GM12874 (cell line): ENCODE data around the gene ATP2B3.

Experiments used
- TF ChIP-seq, protein P1 (sequence below): IDR thresholded peaks from 2 replicates; pipeline ENCODE4 v1.5.1; 2011; ENCODE audit warnings: low read depth, mild to moderate bottlenecking, control low read depth, low read length, moderate library complexity; ENCODE audit not compliant: insufficient read depth

The ATP2B3 gene

DNA sequence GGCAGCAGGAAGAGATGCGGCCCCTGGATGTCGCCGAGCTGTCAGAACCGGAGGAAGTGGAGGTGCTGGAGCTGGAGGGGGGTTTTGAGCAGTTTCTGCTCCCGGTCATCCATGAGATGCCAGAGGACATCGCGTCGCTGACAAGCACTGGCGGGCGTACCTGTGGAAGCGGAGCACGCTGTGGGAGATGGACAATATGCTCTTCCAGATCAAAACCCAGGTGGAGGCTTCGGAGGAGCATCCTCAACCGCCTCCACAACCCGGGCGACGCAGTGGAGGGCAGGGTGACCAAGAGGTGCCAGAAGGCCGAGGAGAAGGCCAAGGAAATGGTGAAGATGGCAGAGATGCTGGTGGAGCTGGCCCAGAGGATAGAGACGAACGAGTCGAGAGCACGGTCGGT is 89.1 kb downstream of the ATP2B3 start:
- TF ChIP-seq, protein P1, sequence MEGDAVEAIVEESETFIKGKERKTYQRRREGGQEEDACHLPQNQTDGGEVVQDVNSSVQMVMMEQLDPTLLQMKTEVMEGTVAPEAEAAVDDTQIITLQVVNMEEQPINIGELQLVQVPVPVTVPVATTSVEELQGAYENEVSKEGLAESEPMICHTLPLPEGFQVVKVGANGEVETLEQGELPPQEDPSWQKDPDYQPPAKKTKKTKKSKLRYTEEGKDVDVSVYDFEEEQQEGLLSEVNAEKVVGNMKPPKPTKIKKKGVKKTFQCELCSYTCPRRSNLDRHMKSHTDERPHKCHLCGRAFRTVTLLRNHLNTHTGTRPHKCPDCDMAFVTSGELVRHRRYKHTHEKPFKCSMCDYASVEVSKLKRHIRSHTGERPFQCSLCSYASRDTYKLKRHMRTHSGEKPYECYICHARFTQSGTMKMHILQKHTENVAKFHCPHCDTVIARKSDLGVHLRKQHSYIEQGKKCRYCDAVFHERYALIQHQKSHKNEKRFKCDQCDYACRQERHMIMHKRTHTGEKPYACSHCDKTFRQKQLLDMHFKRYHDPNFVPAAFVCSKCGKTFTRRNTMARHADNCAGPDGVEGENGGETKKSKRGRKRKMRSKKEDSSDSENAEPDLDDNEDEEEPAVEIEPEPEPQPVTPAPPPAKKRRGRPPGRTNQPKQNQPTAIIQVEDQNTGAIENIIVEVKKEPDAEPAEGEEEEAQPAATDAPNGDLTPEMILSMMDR: no peak

DNA sequence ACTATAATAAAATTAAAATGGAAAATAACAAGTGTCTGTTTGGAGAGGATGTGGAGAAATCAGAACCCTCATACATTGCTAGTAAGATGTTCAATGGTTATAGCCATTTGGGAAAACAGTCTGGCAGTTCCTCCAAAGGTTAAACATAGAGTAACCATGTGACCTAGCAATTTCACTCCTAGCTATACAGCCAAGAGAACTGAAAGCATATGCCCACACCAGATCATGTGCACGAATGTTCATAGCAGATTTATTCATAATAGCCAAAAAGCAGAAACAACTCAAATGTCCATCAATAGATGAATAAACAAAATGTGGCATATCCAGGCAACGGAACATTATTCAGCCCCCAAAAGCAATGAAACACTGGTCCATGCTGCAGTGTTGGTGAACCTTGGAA is 90.9 kb downstream of the ATP2B3 start:
- TF ChIP-seq, protein P1: no peak

DNA sequence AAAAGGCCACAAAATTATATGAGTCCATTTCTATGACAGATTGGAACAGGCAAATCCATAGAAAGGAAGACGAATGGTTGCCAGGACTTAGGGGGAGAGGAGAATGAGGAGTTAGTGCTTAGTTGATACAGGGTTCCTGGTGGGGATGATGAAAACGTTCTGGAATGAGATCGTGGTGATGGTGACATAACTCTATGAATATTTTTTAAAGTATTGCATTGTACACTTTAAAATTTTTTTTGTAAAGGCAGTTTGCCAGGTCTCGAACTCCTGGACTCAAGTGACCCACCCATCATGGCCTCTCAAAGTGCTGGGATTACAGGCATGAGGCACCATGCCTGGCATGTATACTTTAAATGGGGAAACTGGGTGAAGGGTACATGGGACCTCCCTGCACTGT is 91.4 kb downstream of the ATP2B3 start:
- TF ChIP-seq, protein P1: no peak

DNA sequence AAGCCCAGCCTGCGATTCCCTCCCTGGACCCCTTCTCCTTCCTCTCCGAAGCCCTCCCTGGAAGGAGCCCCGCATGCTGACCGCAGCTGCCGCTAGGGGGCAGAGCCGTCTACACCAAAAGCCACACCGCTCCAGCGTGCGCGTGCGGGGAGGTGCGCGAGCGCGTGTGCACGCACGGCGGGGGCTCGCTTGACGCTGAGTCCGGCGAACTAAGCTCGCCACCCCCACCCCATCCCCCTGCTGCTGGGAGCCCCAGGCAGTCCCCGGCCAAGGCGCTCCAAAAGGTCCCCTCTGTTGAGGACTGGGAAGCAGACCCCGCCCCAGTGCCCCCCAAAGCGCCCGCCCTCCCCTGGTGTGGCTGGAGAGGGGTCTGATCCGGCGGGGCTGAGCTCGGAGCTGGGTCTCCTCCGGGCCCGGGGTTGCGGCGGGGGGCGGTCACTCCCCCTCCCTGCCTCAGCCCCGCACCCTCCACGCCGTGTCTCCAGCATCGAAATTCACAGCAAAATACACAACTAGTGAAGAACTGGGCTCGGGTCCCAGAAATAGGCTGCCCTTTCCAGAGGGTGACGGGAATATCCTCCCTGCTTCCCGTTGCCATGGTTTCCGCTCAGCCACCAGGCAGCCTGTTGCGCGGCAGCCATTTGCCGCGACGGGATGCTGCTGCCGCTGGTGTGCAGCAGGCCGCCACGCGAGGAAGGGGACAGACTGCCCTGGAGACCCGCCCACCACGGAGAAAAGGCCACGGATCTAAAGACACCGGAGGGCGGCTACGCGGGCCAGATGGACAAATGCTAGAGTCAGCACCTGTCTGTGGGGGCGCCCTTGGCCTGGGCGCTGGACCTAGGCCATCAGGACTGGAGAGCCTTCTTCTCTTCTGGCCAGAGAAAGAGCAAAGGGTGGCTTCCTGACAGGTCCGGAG is 92.7 kb downstream of the ATP2B3 start:
- TF ChIP-seq, protein P1: peak; percentile 84

DNA sequence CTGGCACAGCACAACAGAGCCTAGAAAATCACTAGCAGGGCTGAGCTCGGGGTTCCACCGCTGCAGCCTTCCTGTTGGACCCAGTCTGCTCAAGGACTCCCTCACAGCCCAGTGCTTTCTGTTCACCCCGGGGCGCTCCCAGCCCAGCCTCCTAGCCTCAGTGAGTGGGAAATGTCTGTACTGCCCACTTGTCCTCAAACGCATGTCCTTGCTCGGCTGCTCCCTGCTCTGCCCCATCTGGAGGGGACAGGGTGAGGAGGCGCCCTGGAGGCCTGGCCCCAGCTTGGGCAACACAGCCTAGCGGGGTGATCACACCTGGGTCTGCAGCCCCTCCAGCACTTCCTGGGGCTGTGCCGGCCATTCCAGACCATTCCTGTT is 93.4 kb downstream of the ATP2B3 start:
- TF ChIP-seq, protein P1: no peak

DNA sequence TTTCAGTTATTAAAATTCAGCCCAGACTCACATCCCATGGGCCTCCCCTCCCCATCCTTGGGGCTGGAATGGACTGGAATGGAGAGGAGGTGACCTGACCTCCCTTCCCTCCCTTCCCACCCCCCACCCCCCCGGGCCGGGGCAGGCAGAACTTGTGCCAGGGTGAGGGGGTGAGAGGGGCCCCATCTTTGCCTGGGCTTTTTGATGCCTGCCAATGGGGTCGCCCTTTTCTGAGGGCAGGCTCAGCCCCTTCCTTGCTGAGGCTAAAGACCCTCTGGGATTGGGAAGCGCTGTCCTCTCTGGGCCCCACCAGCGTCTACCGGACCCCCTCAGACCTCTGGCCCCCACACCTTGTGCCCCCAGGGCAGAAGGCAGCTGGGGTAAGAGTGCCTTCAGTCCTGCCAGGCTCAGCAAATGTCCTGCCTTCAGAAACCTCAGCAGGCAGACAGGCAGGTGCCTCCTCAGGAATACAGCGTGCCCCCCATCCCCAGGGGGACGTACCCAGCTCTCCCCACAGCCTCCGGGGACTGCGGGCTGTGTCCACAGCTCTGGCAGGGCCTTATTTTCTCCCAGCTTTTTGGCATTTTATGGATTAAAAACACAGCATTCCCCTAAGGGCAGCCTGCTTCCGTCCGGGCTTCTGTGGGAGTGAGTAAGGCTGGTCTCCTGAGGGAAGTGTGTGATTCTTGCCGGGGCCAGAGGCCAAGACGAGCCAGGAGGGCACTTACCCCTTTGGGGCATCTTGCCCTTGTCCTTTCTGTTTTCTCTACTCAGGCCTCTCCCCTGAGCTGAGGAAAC is 94.1 kb downstream of the ATP2B3 start:
- TF ChIP-seq, protein P1: no peak

DNA sequence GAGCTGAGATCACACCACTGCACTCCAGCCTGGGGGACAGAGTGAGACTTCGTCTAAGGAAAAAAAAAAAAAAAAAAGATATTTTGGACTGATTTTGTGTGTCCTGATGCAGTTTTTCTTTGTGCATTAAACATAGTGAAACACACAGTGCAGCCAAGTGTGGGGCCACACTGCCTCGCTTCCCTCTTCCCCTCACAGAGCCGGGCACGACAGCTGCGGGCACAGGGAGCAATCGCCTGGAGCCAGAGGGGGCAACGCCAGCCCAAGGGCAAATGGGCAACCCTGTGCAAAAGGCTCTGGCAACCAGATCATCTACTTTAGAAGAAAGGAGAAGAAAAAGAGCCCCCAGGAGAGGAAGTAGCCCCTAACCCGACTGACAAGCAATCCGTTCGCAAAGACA is 95.0 kb downstream of the ATP2B3 start:
- TF ChIP-seq, protein P1: no peak
